ENCODE measurements around the gene ESYT1.

Gene ESYT1

DNA sequence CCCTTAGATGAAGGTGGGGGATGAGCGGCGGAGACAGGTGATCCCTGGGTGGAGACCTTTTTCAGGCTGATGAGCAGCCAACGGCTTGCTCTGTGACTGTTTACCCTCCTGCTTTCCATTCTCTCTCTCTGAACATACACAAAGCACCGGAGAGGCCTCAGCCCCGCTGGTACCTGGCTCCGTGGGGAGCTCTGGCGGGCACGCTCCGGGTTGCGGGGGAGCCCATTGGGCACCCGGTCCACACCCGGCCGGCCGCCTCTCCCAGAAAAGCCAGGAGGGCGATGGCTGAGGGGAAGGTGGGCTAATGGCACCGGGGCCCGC is 60.7 kb downstream of the ESYT1 start:
- no peak for DNase-seq (ENCODE audit: low read depth)

DNA sequence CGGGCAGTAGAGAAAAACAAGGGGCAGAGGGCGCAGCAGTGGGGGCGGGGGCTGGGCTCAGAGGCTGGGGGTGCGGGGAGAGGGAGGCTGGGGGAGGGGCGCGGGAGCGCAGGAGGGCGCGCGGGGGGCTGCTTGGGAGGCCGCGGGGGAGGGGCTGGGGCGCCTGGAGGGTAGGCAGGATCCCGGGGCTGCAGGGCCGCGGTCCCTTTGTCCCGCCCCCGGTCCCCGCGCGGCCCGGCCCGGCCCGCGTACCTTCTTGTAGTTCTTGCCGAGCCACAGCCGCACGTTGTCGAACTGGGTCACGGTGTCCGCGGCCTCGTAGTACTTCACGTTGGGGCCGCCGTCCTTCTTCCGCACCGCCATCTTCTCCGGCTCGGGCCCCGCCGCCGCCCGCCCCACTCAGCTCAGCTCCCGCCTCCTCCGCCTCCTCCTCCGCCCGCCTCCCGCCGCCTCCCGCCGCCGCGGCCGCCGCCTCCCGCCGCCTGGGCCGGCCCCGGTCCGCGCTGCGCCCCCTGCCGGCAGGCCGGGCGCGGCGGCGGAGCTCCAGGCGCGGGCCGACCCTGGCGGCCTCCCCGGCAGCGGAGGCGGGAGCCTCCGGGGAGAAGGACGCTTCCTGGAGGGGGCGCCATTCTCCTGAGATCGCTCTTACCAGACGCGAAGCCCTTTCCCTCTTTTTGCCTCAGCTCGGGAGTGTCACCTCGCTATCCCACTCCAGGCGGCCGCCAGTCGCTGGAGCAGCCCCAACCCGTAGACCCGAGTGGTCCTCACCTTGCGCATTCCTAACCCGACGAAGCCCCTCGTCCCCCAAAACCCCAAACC is 61.2 kb downstream of the ESYT1 start, which contains the start of gene SMARCC2:
TSS of gene SMARCC2 (minus strand) at position 385 of the 819 bp plus-strand sequence. CDS start at position 363, 22 bp downstream.
- peak; percentile 78 for DNase-seq (ENCODE audit: low read depth)

DNA sequence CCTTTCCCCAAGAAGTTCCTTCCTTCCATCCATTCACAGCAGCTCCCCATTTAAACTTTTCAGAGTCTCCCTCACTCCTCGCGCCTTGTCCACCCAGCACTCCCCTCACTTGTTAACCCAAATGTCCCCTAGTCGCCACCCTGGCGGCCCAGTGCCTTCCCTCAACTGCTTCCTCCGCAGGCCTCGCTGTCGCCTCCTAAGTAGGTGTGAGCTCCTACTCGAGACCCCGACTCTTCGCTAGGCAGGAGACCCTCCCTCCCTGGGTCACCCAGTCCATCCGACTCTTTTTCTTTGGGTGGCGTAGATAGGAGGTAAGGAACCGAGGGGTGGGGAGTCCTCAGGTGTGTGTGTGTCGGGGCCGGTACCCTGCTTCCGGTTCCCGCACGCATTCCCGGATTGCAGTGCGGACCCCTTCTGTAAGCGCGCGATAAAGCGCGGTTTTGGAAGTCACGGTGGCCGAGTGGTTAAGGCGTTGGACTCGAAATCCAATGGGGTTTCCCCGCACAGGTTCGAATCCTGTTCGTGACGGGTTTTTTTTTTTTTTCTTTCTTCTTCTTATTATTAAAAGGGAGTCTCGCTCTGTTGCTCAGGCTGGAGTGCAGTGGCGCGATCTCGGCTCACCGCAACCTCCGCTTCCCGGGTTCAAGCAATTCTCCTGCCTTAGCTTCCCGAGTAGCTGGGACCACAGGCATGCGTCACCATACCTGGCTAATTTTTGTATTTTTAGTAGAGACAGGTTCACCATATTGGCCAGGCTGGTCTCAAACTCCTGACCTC is 62.0 kb downstream of the ESYT1 start:
- peak; percentile 56 for DNase-seq (ENCODE audit: low read depth)

DNA sequence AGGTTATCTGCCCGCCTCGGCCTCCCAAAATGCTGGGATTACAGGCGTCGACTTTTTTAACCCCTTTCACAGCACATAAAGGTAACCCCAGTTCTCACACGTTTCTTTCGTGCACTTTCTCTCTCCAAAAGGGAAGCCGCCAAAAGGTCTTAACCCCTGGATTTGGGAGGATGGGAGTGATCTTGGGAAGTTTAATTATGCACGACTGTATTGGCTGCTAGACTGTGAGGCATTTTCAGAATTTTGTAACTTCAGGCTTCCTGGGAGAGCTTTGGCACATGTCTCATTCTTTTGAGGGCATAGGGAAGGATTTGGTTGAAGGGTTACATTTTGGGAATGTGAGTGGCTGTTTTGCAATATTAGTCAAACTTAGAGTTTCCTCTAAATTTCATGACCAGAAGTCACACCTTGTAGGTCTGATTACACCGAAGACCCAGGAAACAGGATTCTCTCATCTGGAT is 62.7 kb downstream of the ESYT1 start:
- no peak for DNase-seq (ENCODE audit: low read depth)

DNA sequence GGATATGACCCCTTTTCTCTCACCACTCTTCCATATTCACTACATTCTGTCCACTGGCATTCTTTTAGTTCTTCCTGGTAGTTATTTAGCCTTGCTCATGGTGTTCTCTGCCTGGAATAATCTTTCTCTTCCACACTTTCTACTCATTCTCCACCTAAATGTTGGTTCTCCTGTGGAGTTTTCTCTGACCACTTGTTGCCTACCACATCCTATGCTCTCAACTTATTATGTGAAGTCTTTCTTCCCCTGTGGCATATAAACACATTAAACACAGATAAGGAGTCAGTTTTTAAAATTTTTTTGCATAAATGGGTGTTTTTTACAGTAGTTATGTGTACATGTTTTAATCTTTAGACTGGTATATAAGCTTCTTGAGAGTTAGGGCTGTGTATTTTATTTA is 64.5 kb downstream of the ESYT1 start:
- no peak for DNase-seq (ENCODE audit: low read depth)

DNA sequence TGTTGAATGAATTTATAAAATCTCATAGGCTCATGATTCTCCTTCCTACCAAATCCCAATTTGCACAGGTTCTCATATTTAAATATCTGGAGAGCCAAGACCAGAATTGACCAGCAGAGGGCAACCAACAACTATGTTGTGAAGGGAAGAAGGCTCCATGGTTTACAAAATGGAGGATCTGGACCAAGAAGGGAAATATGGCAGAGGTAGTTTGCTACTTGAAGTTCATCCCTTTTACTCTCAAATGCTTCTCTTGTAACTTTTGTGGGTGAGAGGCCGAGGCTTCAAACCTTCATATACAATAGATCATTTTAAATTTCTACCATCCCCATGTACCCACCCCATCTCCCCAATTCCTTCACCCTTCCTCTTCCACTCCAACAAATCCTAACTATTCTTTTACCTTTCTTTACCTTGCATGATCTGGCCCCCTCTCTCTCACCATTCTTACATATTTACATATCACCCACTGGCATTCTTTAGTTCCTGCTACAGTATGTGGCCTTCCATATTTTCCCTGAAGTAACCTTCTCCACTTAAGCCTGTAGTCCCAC is 65.0 kb downstream of the ESYT1 start:
- peak; percentile 75 for DNase-seq (ENCODE audit: low read depth)

All from stromal cell of bone marrow (primary cell).